WI38 (cell line): ENCODE measurements around the gene GAB2.

ENCODE experiments used
- H3K4me3 ChIP-seq: 2 replicates; pipeline ENCODE4 v1.5.1; 2011; ENCODE audit warnings: low read depth, mild to moderate bottlenecking, control low read depth, low read length
- TF ChIP-seq, protein P1 (sequence below): IDR thresholded peaks from 2 replicates; pipeline ENCODE4 v1.5.1; 2012; ENCODE audit warnings: low read depth, mild to moderate bottlenecking, control low read depth, low read length

GAB2 gene

DNA sequence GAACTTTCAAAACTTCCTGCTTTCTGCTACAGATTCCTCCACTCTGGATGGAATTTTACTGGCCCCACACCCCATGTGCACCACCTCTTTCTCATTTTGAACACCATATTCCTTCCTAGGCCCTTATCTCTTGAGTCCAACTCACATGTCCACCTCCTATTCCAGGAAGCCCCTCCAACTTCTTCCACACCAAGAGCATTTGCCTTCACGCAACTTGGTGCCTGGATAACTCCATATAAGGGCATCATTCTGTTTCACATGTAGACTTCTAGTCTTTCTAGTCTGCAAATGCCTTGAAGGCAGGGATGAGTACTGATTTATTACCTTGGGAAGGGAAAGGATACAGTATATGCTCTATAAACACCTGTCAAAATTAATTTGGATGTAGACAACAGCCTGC, 17.5 kb downstream of the GAB2 start:
- TF ChIP-seq, protein P1, sequence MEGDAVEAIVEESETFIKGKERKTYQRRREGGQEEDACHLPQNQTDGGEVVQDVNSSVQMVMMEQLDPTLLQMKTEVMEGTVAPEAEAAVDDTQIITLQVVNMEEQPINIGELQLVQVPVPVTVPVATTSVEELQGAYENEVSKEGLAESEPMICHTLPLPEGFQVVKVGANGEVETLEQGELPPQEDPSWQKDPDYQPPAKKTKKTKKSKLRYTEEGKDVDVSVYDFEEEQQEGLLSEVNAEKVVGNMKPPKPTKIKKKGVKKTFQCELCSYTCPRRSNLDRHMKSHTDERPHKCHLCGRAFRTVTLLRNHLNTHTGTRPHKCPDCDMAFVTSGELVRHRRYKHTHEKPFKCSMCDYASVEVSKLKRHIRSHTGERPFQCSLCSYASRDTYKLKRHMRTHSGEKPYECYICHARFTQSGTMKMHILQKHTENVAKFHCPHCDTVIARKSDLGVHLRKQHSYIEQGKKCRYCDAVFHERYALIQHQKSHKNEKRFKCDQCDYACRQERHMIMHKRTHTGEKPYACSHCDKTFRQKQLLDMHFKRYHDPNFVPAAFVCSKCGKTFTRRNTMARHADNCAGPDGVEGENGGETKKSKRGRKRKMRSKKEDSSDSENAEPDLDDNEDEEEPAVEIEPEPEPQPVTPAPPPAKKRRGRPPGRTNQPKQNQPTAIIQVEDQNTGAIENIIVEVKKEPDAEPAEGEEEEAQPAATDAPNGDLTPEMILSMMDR, result no peak
- H3K4me3 ChIP-seq, result no peak overlapping the region

DNA sequence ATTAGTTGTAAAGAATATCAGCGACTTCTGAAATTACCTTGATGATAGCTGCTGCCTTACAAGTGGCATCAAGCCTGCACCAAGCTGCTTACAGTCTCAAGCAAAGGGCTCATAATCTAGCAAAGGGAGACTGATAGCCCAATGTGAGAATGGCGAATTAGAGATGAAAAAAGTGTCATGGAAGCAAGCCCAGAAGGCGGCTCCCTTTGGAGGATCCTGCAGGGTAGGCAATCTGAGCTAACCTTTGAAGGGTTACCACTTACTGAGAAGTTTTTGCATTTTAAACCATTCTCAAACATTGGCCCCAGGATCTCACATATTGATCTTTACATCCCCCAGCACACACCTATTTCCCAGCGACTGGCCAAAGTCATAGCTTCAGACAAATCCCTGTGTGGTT, 18.5 kb downstream of the GAB2 start:
- TF ChIP-seq, protein P1, result no peak
- no peak overlapping the region for H3K4me3 ChIP-seq

DNA sequence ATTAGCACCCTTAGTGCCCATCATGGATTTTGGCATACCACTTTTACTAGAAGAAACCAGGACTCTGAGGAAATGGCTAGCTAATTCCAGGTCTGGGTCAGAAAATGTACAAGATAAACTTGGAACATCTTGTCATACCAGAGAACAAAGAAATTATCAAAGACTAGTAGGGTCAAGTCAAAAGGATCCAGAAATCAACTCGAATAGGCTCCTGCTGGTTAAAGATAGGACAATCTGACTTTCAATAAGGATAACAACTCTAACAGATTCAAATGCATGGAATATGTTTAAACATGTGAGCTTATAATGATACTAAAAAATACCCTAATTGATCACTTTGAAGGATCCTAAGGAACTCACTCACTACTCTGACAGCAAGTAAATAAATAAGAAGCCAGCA, 18.9 kb downstream of the GAB2 start:
- H3K4me3 ChIP-seq, result no peak overlapping the region
- TF ChIP-seq, protein P1, result no peak

DNA sequence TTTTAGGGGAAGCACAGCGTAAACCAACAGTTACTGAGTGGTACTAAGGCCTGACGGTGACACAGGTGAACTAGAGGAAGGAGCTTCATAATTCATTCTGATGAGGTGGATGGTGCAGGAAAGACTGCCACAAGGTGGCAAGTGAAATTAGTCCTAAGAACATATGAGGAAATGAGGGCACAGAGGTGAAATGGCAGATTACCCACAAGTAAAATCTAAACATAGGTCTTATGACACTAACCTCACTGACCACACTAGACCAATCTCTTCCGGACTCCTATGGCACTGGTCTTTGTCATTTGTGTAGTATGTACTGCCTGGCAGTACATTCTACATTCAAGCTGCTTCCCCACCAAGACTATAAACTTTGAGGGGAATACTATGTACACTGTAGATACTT, 20.2 kb downstream of the GAB2 start:
- TF ChIP-seq, protein P1, result no peak
- no peak overlapping the region for H3K4me3 ChIP-seq

DNA sequence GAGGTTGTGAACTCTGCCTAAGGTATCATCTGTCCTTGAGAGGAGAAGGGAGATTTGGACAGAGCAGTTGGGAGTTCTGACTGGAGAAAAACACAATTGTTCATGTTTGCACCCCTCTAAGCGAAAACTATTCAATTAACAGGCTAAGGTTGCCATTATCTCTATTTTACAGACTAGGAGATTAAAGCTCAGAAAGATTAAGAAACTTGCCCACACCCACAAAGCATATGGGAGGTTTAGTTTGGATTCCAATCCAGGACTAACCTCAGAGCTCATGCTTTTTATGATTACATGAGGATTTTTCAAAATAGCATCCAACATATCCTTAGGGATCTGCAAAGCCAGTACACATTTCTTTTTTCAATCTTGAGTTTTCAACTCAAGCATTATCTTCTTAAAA, 22.0 kb downstream of the GAB2 start:
- no peak overlapping the region for H3K4me3 ChIP-seq
- TF ChIP-seq, protein P1, result no peak

DNA sequence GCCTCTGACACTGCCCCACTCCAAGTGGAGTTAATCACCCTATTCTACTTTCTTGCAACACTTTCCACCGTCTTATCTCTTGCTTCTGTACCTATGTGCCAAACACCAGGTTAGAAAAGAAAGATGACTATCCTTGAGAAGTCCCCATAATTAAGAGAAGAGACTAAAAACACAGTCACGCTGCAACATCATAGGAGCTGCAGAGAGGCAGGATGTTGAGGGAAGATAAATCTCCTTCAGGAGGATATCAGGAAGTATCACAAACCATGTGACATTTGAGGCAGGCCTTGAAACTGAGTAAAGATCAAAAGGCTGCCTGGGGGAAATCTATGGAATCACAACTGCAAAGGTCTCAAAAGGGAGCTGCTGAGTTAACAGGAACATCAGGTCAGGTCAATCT, 24.8 kb downstream of the GAB2 start:
- TF ChIP-seq, protein P1, result no peak
- no peak overlapping the region for H3K4me3 ChIP-seq

DNA sequence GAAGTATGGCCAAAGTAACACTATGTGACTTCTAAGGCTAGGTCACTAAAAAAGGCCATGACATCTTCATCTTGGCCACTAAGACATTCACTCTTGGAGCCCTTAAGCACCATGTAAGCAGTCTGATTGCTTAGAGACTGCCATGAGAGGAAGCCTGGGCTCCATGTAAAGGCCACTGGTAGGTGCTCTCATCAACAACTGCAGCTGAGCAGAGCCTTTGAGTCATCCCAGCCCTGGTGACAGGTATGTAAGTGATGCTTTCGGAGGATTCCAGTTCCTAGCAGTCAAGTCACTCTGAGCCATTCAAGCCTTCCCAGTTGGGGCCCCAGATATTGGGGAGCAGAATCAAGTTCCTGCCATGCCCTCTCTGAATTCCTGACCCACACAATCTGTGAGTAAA, 26.2 kb downstream of the GAB2 start:
- TF ChIP-seq, protein P1, result no peak

More for the DNA sequence above, 26.2 kb downstream of the GAB2 start:
- no peak overlapping the region for H3K4me3 ChIP-seq
